Caco-2 (cell line): ENCODE results near the gene C2orf72. TPM values are rescaled to one million over a fixed set of nuclear protein-coding genes. Genes with fewer than 3 reads are reported as not detected.
"Not testable (repeated sequence)": the region's sequence is repeated elsewhere in the genome, so short reads cannot be mapped to it uniquely, and the experiment has no call there.

Experiments used
- BruUV-seq: library from RNA; stranded (reverse); fragments of 400-500 nt; replicated peaks from 2 replicates; lab custom pipeline; 2021; lab: Mats Ljungman, UMichigan
- CTCF ChIA-PET: fragments of 300-600 bp; sonication (Branson Sonifier 250); formaldehyde crosslinking; loops from one replicate; lab custom pipeline; 2022; ENCODE audit warnings: antibody characterized with exemption; lab: Charles Lee
- POLR2A ChIA-PET: fragments of 300-600 bp; sonication (Branson Sonifier 250); formaldehyde crosslinking; loops from one replicate; lab custom pipeline; 2022; ENCODE audit warnings: antibody characterized with exemption; lab: Charles Lee
- DNase-seq, 2 experiments: peaks; one replicate each; pipeline versions ENCODE4 v3.0.0 to v3.0.0-alpha.2; 2020 to 2022
- H3K27me3 ChIP-seq: replicated peaks from 2 replicates; pipeline ENCODE4 v1.6.0; 2011; ENCODE audit warnings: low read length; ENCODE audit not compliant: control insufficient read depth, insufficient read depth
- H3K36me3 ChIP-seq: 2 replicates; pipeline ENCODE4 v1.5.1; 2011; ENCODE audit warnings: low read length; ENCODE audit not compliant: control insufficient read depth, insufficient read depth
- H3K4me1 ChIP-seq: fragments of 250-450 bp; sonication (Bioruptor Pico); 2 replicates; pipeline ENCODE4 v1.5.1; 2020; ENCODE audit warnings: mild to moderate bottlenecking
- H3K4me3 ChIP-seq: 2 replicates; pipeline ENCODE4 v1.5.1; 2011; ENCODE audit warnings: low read depth, mild to moderate bottlenecking, control low read depth, low read length
- H3K9me3 ChIP-seq: fragments of 250-450 bp; sonication (Bioruptor Pico); 2 replicates; pipeline ENCODE4 v1.5.1; 2020; ENCODE audit warnings: mild to moderate bottlenecking, moderate library complexity
- H3K27ac Mint-ChIP-seq: one replicate; pipeline ENCODE4 v1.8.0; 2022; ENCODE audit warnings: mixed read lengths; ENCODE audit not compliant: unreplicated experiment
- H3K27me3 Mint-ChIP-seq: one replicate; pipeline ENCODE4 v1.8.0; 2022; ENCODE audit warnings: mixed read lengths; ENCODE audit not compliant: insufficient read depth, unreplicated experiment
- H3K36me3 Mint-ChIP-seq: one replicate; pipeline ENCODE4 v1.8.0; 2022; ENCODE audit warnings: mild to moderate bottlenecking, mixed read lengths; ENCODE audit not compliant: insufficient read depth, unreplicated experiment
- H3K4me1 Mint-ChIP-seq: one replicate; pipeline ENCODE4 v1.8.0; 2022; ENCODE audit warnings: low read depth, mixed read lengths; ENCODE audit not compliant: unreplicated experiment
- H3K4me3 Mint-ChIP-seq: one replicate; pipeline ENCODE4 v1.8.0; 2022; ENCODE audit warnings: mild to moderate bottlenecking, moderate library complexity, mixed read lengths; ENCODE audit not compliant: unreplicated experiment
- H3K9me3 Mint-ChIP-seq: one replicate; pipeline ENCODE4 v1.8.0; 2022; ENCODE audit warnings: mixed read lengths; ENCODE audit not compliant: unreplicated experiment
- CTCF ChIP-seq, 2 experiments: fragments of 200-600 bp in 1 of 2; IDR thresholded peaks; 1 replicate in 1 of 2; 2 replicates in 1 of 2; pipeline versions ENCODE4 v1.5.1 to v1.8.0; 2011 to 2022; ENCODE audit warnings: antibody characterized with exemption in 1 of 2, control low read depth in 1 of 2, inconsistent platforms in 1 of 2, low read depth in 1 of 2, low read length in 1 of 2, mild to moderate bottlenecking in 1 of 2, moderate library complexity in 1 of 2; ENCODE audit not compliant: insufficient read depth in 1 of 2, severe bottlenecking in 1 of 2, unreplicated experiment in 1 of 2
- intact Hi-C: fragments of 100-400 bp; cut with micrococcal nuclease; formaldehyde crosslinking; loops from one replicate; pipeline ENCODE4 v1.10.0; 2022; ENCODE audit not compliant: unreplicated experiment
- total RNA-seq: library from RNA; stranded (reverse); gene quantifications from 2 replicates; pipeline ENCODE4 v1.2.3, GENCODE V29; 2022

Gene C2orf72
- total RNA-seq, 1 experiment from 2014 or later, result 105 TPM

GRCh38 chr2:231002641-231003040 lies 34.7 kb upstream of the C2orf72 start:
- Mint-ChIP-seq H3K27me3 (no peaks in the 10 kb centered on the region), H3K4me3 (no peak overlapping the region)
- BruUV-seq, result no TSS peak

DNA sequence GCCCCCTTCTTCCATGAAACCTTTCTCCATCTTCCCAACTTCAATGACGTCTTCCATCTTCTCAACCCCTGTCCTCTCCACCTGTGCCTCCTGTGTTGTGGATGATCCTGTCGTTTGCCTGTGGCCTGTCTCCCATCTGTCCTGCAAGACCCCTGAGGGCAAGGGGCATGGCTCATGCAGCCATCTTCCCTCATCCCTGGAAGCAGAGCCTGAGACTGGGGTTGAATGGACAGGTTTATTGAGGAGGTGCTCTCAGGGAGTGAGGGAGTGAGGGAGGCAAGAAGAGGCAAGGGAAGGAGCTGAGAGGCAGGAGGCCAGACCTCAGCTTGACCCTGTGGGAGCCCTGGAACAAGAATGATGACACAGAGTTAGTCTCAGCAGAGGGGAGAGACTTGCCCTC lies 34.1 kb upstream of the C2orf72 start:
- H3K27me3 Mint-ChIP-seq, result no peaks in the 10 kb centered on the region

More at GRCh38 chr2:231002641-231003040, 34.7 kb upstream of the C2orf72 start:
- Mint-ChIP-seq H3K4me1 (peaks cover 25% of the 10 kb centered on the region), H3K9me3 (peaks cover 23% of the 10 kb centered on the region), H3K36me3 (peaks cover 30% of the 10 kb centered on the region), H3K27ac (no peak overlapping the region)
- H3K4me3 ChIP-seq, result no peak overlapping the region
- POLR2A ChIA-PET, result no interaction called here
- DNase-seq, result no peak
- intact Hi-C loops, result no loop called here
- H3K9me3 ChIP-seq, result no peaks in the 10 kb centered on the region
- peaks cover 11% of the 10 kb centered on the region for H3K4me1 ChIP-seq
- H3K36me3 ChIP-seq, result no peaks in the 10 kb centered on the region
- no peaks in the 10 kb centered on the region for H3K27me3 ChIP-seq
- CTCF ChIA-PET, result no interaction called here
- no peak for TF ChIP-seq CTCF (IDR thresholded peaks at IDR 0.05; ENCODE audit: insufficient read depth in 1 of 2, low read depth in 1 of 2, low read length in 1 of 2, severe bottlenecking in 1 of 2, unreplicated experiment in 1 of 2)

GRCh38 chr2:231004930-231005329 lies 32.4 kb upstream of the C2orf72 start:
- CTCF ChIA-PET, H3K9me3 ChIP-seq: not testable (repeated sequence)

More for the DNA sequence above, 34.1 kb upstream of the C2orf72 start:
- ChIA-PET POLR2A (no interaction called here), CTCF (no interaction called here)
- no peak for TF ChIP-seq CTCF (IDR thresholded peaks at IDR 0.05; ENCODE audit: insufficient read depth in 1 of 2, low read depth in 1 of 2, low read length in 1 of 2, severe bottlenecking in 1 of 2, unreplicated experiment in 1 of 2)
- Mint-ChIP-seq H3K4me1 (peaks cover 30% of the 10 kb centered on the region), H3K36me3 (peaks cover 30% of the 10 kb centered on the region), H3K27ac (no peak overlapping the region), H3K9me3 (peaks cover 23% of the 10 kb centered on the region), H3K4me3 (no peak overlapping the region)
- no peaks in the 10 kb centered on the region for H3K9me3 ChIP-seq
- DNase-seq, result no peak
- H3K27me3 ChIP-seq, result no peaks in the 10 kb centered on the region
- no peak overlapping the region for H3K4me3 ChIP-seq
- no TSS peak for BruUV-seq
- H3K36me3 ChIP-seq, result no peaks in the 10 kb centered on the region
- intact Hi-C loops, result no loop called here
- H3K4me1 ChIP-seq, result peaks cover 17% of the 10 kb centered on the region

More at GRCh38 chr2:231004930-231005329, 32.4 kb upstream of the C2orf72 start:
- H3K4me1 Mint-ChIP-seq, result peaks cover 37% of the 10 kb centered on the region
- BruUV-seq, H3K36me3 ChIP-seq, H3K4me3 Mint-ChIP-seq, H3K27me3 Mint-ChIP-seq, POLR2A ChIA-PET, H3K27me3 ChIP-seq, DNase-seq, intact Hi-C loops, H3K4me3 ChIP-seq: not testable (repeated sequence)
- H3K9me3 Mint-ChIP-seq, result peaks cover 23% of the 10 kb centered on the region
- peaks cover 30% of the 10 kb centered on the region for H3K36me3 Mint-ChIP-seq
- peak overlapping the region; percentile 43 for H3K27ac Mint-ChIP-seq
- peaks cover 34% of the 10 kb centered on the region for H3K4me1 ChIP-seq
